HG03520 (cell line): ENCODE measurements around the gene MITF.

Source experiments
- ATAC-seq: cut with Tn5 transposase; IDR thresholded peaks from one replicate; pipeline ENCODE4 v1.9.1; 2021; ENCODE audit warnings: mild to moderate bottlenecking, moderate library complexity; ENCODE audit not compliant: unreplicated experiment

Gene MITF

DNA sequence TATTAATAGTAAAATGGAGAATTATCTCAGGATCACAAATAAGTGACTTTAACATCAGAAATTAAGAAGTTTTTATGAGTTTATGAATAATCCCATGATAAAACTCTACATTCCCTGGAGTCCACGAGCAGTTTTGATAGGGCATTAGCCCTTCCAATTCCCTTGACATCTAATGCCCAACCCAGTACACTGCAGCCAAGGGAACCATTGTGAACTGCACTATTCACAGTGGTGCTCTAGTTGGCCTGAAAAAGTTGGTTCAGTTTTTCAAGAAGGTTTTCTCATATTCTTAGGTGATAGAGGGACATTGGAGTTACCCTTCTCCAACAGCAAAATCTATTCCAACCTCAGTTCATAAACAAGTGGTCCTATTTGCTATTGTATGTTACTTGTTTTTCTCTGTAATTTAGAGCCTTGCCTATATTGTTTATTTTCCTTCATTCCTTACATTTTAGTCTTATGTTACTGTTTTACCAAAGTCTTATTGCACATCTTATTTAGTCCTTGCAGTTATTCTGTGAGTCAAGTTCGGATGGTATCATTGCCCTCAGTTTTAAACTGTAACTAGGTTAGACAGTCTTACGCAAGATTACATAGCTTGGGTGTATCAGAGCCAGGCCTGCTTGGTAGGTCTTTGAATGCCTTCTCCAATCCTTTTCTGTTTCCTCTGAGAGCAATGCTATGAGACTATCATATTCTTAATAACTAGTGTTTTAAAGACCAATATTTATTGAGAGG is 202.3 kb downstream of the MITF start:
- no peak for ATAC-seq

DNA sequence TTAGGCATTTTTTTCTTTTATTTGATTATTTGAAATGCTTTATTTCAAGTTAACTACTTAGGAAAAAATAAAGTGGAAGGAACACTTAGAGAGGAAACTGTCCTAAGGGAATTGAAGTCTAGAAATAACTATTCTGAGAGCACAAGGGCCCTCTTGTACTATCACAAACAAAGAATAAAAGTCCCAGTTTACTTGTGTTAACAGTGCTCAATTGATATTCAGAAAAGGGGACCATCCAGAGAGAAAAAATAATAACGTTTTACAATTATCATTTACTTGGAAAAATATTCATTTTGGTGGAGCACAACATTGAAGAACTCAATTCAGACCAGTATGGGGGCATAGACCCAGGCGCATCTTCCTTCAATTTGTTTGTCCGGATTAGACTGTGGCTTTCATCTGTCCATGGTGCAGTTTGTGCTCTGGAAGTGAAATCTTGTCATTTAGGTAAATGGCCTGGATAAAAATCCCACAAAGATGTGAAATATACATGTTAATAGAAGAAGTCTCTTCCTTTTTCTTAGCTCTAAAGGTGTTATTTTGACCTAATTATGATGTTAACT is 205.7 kb downstream of the MITF start:
- ATAC-seq = no peak

DNA sequence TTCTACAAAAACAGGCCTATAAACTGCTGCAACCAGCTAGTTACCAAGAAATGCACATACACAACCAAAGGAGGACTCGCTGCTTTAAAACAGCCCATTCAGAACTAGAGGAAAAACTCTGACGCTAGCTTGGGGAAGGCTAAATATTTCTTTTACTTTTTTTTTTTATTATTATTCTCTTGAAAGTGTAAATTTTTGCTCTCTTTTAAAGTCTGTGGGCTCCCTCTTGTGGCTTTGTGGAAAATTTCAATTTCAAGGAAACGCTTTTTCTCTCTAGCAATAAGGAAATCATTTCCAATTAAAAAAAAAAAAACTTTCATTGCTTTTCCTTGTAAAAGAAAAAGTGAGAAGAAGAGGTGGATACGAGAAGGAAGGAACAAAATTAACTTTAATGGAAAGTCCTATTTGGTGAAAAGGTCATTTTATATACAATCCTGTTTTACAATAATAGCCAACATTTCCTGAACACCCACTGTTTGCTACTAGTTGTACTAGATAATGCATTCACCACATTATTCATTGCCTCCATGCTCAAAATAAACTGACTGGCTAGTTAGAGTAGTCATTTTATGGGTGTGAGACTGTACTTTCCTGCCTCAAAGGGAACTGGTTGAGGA is 209.1 kb downstream of the MITF start:
- no peak for ATAC-seq

DNA sequence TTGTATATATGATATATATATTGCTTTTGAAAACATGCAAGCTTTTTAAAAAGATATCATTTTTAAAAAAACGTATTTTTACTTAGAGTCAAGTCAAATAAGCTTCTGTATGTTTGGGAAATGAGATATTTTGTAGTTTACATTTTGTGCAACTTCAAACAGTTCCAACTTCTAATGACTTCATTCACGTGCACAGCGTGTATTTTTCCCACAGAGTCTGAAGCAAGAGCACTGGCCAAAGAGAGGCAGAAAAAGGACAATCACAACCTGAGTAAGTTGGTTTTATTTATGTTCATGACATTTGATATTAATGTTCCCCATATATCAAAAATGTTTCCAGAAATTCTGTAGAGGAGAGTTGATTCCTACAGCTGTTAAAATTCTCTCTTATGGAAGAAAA is 212.4 kb downstream of the MITF start:
- ATAC-seq = no peak

DNA sequence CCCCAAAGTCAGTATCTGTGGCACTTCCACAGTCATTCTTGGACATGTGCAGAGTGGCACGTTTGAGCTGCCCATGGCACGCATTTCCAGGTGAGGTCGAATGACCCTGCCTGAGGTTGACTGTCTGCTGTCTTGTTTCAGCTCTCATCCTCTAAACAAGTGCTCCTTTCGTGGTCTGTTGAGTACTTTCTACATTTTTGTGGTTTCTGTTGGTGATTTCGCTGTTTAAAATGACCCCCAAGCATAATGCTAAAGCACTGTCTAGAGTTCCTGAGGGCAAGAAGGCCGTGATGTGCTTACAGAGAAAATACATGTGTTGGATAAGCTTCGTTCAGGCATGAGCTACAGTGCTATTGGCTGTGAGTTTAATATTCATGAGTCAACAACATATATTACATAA is 220.3 kb downstream of the MITF start:
- ATAC-seq = no peak

DNA sequence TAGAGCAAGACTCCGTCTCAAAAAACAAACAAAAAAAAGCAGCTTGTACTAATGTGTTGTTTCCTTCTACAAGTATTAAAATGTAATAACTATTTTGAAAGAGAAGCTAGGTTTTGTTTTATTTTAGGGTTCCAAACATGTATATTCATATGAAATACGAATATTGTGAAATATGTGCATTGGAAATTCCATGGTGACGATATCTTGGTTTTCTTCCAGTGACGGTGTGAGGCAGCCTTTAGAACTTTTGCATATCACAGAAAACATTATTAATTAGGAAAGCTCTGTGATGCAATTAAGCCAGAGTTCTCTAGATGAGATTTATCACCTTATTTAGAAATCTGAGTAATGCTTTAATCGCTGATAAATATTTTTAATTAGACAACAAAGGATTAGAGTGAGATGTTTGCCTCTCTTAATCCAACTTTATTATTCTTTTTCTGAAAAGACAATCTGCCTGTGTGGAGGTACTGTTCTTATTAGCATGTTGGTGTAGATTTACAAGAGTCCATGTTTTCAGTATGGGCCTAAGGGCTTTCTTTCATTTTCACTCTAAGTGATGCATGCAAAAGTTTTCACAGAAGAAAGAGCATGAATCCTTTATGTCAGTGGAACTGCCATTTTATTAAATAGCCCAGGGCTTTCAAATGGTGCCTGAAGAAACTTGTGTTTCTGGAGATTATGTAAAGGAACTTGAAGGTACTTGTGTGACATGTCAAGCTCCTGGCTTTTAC is 222.6 kb downstream of the MITF start:
- no peak for ATAC-seq

DNA sequence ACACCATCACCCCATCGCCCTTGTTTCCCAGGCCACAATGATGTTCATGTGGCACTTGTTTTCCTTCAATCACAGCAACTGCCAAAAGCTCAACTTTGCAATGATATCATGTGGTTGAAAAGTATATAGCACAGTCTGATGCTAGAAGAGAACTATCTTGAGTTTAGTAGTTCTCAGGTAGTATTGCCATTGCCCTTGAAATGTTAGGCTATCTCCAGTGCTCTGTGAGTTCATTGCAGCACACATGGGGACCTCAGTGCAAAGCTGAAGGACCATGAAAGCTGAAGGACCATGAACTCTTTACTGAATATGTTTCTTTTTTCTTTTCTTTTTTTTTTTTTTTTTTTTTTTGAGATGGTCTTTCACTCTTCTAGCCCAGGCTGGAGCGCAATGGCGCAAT is 224.4 kb downstream of the MITF start:
- no peak for ATAC-seq

DNA sequence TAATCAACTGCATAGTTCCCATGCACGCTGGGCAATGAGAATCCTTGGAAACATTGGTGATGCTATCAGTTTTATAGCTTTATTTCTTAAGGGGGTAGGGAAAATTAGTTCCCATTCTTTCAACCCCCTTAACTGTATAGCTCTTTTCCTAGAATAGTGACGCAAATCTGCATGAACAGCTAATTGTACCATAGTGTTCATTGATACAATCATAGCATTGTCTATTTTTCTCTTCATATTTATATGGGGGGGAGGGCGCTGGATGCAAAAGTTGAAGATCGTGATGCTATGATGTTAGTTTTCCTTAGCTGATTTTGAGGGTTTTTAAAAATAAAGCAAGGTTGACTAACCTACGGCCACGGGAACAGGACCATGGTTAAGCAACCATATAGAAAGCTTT is 227.9 kb downstream of the MITF start:
- no peak for ATAC-seq

DNA sequence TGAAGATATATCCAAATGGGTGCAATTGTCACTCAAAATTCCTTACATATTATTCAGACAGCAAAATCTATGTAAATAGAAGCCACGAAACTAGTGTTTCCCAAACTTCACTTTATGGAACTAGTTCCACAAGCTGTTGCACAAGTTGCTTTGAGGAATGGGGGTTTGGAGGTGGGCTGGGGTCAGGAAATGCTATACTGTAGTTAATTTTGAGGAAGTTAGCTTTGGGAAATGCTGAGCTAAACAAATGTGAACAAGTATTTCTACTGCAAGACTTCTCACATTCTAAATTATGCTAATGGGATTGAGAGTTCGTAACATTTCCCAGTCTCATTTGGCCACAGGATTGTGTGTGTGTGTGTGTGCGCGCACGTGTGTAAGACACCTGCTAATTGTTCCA is 231.6 kb downstream of the MITF start:
- no peak for ATAC-seq

DNA sequence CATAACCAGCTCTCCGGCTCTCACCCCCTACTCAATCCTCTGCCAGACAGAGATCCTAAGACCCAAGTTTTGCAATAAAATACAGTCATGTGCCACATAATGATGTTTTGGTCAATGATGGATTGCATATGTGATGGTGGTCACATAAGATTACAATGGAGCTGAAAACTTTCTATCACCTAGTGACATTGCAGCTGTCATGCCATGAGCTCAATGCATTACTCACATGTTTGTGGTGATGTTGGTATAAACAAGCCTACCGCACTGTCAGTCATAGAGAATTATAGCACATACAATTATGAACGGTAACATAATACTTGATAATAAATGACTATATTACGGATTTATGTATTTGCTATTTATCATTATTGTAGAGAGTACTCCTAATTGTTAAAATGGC is 233.4 kb downstream of the MITF start:
- ATAC-seq = no peak

DNA sequence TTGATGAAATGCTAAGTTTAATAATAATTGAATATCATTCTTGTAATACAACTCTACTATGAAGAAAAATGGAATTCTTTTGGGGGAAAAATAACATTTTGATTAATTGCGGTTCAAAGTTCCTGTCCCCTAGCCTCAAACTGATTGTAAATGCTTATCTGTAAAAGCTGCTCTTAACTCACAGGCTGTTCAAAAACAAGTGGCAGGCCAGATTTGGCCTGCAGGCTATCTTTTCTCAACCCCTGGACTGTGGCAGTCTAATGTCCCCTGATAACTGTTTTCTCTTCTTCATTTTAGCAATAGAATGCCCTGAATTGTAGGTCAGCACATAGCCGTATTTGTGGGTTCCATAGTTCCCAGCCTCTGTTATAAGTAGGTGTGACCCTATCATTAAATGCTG is 236.8 kb downstream of the MITF start:
- no peak for ATAC-seq

DNA sequence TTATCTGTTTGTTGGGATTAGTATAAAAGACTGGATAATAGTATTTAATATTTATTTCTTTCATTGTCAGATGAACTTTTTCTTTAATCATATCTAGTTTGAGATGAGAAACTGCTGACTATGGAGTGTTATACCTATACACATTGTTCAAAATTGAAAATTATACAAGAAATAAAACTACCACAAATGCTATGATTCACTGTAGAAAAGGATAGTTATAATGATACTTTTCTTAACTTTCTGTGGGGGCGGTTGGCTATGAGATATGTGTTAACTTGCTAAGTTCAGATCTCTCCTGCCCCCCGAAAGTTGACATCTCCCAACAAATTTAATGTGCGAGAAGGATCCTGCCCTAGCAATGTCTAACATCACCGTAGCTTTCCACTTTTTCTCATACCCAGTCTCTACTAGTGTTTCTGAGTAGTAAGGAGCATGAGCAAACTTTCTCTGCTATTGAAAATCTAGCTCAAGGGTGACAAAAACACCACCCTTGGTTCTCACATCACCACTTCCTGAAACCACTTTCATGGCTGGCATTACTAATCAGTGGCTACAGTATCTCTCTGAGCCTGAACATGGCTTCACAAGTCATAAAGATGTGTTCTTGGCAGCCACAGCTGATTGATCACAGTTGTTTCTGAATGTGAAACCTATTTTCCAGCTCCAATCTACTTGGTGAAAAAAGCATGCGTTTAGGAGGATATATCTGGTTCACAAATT is 244.4 kb downstream of the MITF start:
- ATAC-seq = no peak

DNA sequence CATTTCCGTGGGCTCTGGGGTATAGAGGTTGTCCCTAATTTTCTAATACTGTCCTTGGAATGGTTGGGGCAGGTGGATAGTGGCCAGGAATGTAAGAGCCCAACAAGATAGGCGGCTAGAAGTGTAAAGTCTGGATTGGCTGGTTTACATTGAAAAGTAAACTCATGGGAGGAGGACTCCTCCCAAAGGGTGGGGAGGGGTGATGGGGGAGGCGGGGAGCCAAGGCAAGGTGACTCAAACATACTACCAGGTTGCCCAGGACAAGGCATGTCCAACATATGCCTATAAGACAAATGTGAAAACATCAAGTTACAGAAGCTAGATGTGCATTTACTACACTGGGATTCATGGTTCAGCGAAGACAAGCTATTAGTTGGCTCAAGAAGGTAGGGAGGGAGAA is 246.0 kb downstream of the MITF start:
- no peak for ATAC-seq

DNA sequence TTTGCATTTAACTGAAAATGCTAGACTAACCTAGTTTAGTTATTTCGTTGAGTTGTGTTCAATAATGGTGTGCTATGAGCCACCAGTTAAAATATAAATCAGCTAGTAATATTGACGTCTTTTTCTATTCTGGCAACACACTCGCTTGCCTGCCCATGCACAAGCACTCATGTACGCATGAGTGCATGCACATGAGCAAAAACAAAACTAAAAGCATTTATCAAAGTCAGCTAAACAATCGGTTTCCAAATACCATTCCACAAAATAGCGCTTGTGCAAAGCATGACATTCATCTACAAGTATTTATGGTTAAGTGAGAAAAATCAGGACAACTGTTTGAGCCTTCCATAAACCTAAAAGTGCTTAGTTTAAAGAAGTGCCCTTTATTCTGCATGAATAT is 247.2 kb downstream of the MITF start:
- no peak for ATAC-seq

DNA sequence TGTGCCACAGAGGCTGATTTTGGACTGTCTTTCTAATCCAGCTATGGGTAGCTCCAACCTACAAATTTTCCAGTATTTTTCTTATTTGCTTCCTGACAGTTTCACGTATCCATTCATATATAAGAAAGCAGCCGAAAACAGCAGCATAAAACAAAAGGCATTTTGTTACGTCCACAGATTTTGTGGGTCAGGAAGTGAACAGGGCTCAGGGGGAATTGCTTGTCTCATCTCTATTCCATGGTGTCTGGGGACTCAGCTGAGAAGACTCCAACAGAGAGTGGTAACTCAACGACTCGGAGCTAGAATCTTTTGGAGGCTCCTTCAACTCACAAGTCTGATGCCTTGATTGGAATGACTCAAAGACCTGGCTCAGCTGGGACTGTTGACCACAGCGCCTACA is 248.6 kb downstream of the MITF start:
- ATAC-seq = no peak

DNA sequence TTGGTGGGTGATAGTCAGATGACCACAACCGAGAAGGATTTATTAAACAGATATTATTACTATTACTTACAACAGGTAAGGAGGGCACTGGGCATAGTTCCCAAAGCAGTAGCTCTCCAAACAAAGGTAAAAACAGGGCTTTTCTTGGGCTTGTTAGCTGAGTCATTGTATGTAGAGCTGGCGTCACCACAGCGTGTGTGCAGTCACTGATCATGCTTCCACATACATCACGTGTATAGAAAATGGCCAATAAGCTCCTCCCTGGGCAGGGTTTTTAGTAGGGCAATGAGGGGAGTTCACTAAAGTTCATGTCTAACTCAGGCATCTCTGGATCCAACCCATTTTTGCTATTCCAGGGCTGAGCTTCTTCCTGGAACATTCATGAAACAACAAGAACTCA is 254.5 kb downstream of the MITF start:
- no peak for ATAC-seq

DNA sequence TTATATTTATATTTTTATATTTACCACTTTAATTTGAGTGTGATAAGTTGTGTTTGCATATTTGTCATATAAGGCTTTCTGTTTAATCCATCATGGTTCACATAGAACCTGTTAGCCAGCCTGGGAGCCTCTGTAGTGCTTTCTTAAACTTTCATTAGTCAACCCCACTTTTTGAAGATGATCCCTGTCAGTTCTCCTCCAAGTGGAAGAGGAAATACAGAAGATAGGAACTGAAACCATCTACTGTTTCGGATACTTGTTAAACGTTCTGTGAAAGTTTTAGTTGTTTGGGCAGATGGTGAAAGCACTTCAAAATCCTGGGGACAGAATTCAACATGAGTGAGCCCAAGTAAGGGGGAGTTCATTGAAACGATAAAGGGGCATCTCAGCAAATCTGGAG is 255.7 kb downstream of the MITF start:
- ATAC-seq = no peak

DNA sequence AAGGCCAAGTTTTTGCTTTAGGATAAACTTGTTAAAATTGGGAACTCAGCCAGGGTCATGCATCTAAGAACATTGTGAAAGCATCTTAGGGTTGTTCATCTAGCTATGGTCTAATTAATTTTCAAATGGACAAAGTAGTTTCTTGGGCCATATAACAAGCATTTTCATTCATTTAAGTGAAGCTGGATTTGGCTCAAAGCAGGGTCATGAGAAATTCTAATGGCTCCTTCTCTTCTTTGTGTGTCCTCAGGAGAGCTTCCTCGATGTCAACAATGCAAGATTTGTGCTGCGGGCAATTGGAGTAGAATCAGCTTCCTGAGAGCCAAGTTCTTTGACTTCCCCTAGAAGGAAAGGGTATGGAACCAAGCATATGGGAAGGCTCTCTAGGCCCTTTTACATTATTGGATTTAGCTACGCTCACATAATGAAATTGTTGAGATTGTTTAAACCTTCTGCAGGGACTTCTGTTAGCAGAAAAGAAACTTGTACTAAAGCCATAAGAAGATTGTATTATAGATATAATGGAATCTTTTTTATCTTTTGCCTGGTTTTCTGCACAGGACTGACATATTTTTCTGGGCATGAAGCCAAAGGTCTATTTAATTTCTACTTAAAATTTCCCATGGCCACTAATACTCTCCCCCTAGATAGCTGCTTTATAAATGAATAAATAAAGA is 258.5 kb downstream of the MITF start:
- ATAC-seq = no peak

DNA sequence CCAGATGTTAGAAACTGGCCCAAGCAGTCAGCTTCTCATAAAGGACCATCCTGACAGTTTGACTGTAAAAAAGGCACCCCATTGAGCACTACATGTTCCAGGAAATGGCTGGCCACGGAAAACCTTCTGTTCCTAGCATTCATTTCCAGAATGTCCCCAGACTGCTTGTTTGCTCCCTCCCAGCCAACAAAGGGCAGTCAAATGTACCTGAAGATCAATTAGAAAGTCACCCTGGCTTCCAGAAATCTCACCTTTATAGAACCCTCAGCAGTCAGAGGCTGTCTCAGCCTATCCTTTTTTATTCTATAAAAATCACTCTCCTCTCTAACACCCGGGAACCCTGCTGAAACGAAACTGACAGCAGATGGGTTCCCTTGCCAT is 259.5 kb downstream of the MITF start:
- ATAC-seq = no peak

DNA sequence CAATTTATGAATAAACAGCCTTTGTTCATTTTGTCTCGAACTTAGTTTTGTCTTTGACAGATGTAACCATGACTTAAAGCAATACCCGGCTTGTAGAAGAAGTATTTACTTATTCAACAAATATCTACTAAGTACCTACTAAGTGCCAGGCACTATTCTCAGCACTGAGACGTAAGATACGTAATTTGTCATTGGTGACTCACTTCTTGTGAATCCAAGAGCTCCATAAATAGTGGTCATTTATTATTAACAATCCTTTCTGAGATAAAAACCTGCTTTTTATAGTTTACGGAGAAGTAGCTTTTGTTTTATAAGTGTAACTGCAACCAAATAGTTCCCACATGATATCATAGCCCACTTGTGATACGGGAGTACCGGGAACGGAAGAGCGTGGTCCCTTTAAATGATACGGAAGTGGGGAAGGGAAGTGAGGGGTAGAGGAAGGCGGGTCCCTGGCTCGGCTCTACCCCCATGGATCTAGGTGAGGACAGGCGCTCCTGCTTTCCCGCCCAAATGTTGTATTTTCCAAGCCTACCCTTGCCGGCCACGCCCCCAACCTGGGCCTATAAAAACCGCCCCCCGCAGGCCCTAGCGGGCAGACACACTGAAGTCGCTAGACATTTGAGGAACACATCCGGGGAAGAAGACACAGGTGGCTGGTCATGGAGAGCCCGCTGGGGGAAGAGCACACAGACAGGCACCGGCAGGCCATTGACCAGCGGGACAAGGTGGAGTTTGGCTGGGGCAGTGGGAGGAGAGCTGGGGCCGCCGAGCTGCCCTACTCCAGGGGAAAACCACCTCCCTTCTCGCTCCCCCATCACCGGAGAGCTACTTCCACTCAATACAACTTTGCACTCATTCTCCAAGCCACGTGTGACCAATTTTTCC is 260.1 kb downstream of the MITF start, which contains the start of gene SAMMSON:
Gene SAMMSON (plus strand): TSS at position 594 of the 888 bp plus-strand sequence.
- ATAC-seq = no peak
